CD4-positive, alpha-beta T cell (primary cell): ENCODE measurements around the gene ZMAT5. TPM values are rescaled to one million over a fixed set of nuclear protein-coding genes. Genes with fewer than 3 reads are reported as not detected.

ENCODE experiments used
- ATAC-seq: fragments of 200-7000 bp; cut with Tn5 transposase; one replicate; pipeline ENCODE4 v1.10.0; 2022; ENCODE audit warnings: mild to moderate bottlenecking; ENCODE audit not compliant: poor library complexity
- CTCF ChIA-PET: fragments of 350-600 bp; sonication (Branson Sonifier 250); formaldehyde crosslinking; loops from one replicate; lab custom pipeline; 2021; ENCODE audit warnings: antibody characterized with exemption, inconsistent platforms; lab: Charles Lee
- POLR2A ChIA-PET: fragments of 350-600 bp; sonication (Branson Sonifier 250); formaldehyde crosslinking; loops from one replicate; lab custom pipeline; 2021; ENCODE audit warnings: antibody characterized with exemption, inconsistent platforms; lab: Charles Lee
- DNase-seq, 14 experiments: peaks; one replicate each; pipeline ENCODE4 v3.0.0-alpha.2; 2013 to 2020; ENCODE audit warnings: mixed read lengths in 2 of 14
- H3K27ac ChIP-seq, 2 donors: one replicate each; pipeline versions ENCODE4 v1.5.1 to v1.7.0; 2013; ENCODE audit warnings: low read length in 2 of 2, low read depth in 1 of 2, mild to moderate bottlenecking in 1 of 2
- H3K27me3 ChIP-seq, 2 experiments: 1 replicate in 1 of 2; 2 replicates in 1 of 2; pipeline versions ENCODE4 v1.6.1 to v1.7.0; 2013; ENCODE audit warnings: low read length in 2 of 2, control low read depth in 1 of 2, mild to moderate bottlenecking in 1 of 2, moderate library complexity in 1 of 2; ENCODE audit not compliant: insufficient read depth in 2 of 2, control insufficient read depth in 1 of 2
- H3K36me3 ChIP-seq: one replicate; pipeline ENCODE4 v1.6.1; 2013; ENCODE audit warnings: low read length, control low read depth; ENCODE audit not compliant: insufficient read depth
- H3K4me1 ChIP-seq: one replicate; pipeline ENCODE4 v1.6.1; 2013; ENCODE audit warnings: low read length, control low read depth; ENCODE audit not compliant: insufficient read depth
- H3K4me3 ChIP-seq: one replicate; pipeline ENCODE4 v1.5.1; 2013; ENCODE audit warnings: mild to moderate bottlenecking, low read length, moderate library complexity
- H3K9me3 ChIP-seq, 2 experiments: 1 replicate in 1 of 2; 2 replicates in 1 of 2; pipeline versions ENCODE4 v1.6.1 to v1.7.0; 2013; ENCODE audit warnings: low read length in 2 of 2, mild to moderate bottlenecking in 2 of 2, control low read depth in 1 of 2, moderate library complexity in 1 of 2; ENCODE audit not compliant: control insufficient read depth in 1 of 2, insufficient read depth in 1 of 2
- H3K27ac Mint-ChIP-seq: one replicate; pipeline ENCODE4 v1.8.0; 2020; ENCODE audit warnings: mixed read lengths
- H3K27me3 Mint-ChIP-seq: one replicate; pipeline ENCODE4 v1.8.0; 2021; ENCODE audit warnings: mixed read lengths
- H3K36me3 Mint-ChIP-seq: one replicate; pipeline ENCODE4 v1.8.0; 2021; ENCODE audit warnings: low read depth, mixed read lengths
- H3K4me1 Mint-ChIP-seq: one replicate; pipeline ENCODE4 v1.8.0; 2021; ENCODE audit warnings: low read depth, mixed read lengths
- H3K4me3 Mint-ChIP-seq: one replicate; pipeline ENCODE4 v1.8.0; 2020; ENCODE audit warnings: mild to moderate bottlenecking, mixed read lengths
- H3K9me3 Mint-ChIP-seq: one replicate; pipeline ENCODE4 v1.8.0; 2020; ENCODE audit warnings: mixed read lengths
- intact Hi-C, 2 experiments: fragments of 100-400 bp; cut with DNase I in 1 of 2; cut with micrococcal nuclease in 1 of 2; formaldehyde crosslinking; loops; one replicate each; pipeline versions ENCODE4 v1.15.1 to v1.9.0; 2023 to 2025; cut with DNase I, micrococcal nuclease
- total RNA-seq, 174 experiments: library from RNA in 2 of 174; stranded (reverse) in 2 of 174; gene quantifications; one replicate each; pipeline ENCODE4 v1.2.3 and lab custom pipeline; 2021 to 2026
- TF ChIP-seq, protein P1 (sequence below): fragments of 200-600 bp; IDR thresholded peaks from one replicate; pipeline ENCODE4 v1.8.0; 2022; ENCODE audit warnings: antibody characterized with exemption, mild to moderate bottlenecking

ZMAT5 gene
- total RNA-seq, 2 experiments from 2014 or later = 5.6 to 6.6 TPM

DNA sequence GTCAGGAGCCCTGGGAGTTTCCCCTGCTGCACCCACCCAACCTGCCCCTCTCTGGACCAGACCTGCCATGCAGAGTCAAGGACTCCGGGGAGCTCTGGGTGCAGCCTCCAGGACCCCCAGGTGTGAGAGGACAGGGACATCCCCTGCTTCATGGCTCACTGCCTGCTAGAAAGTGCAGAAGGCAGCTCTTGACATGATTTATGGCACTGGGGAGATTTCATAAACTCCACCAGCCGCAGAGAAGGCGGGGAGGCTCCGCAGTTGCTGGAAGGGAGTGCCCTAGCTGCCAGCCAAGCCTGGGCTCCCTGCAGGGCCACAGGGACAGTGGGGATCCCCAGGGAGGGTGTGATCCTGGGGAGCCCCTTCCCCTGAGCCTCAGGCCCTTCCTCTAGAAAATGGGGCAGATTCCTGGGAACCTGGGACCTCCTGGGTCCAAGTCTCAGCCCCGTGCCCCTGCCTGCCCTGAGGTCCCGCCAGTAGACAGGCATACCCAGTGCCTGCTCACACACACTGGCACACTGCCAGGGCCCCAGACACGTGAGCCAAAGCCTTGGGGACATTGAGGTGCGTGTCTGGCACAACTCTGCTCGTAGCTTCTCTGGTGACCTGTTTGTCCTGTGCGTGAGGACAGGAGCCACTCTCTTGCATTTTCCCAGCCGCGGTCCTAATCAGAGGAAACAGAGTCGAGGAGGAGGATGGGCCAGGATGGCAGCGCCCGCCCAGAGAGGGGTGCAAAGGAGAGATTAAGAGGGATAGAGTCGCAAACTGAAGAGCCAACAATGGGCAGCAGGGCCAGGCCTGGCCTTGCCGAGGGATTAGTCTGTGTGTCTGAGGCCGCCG lies 33.2 kb downstream of the ZMAT5 start:
- Histone ChIP-seq H3K27me3 (no peaks in the 10 kb centered on the region), H3K4me1 (no peaks in the 10 kb centered on the region), H3K9me3 (no peaks in the 10 kb centered on the region), H3K4me3 (no peak overlapping the region), H3K27ac (no peak overlapping the region), H3K36me3 (peaks cover 20% of the 10 kb centered on the region)
- TF ChIP-seq, protein P1, sequence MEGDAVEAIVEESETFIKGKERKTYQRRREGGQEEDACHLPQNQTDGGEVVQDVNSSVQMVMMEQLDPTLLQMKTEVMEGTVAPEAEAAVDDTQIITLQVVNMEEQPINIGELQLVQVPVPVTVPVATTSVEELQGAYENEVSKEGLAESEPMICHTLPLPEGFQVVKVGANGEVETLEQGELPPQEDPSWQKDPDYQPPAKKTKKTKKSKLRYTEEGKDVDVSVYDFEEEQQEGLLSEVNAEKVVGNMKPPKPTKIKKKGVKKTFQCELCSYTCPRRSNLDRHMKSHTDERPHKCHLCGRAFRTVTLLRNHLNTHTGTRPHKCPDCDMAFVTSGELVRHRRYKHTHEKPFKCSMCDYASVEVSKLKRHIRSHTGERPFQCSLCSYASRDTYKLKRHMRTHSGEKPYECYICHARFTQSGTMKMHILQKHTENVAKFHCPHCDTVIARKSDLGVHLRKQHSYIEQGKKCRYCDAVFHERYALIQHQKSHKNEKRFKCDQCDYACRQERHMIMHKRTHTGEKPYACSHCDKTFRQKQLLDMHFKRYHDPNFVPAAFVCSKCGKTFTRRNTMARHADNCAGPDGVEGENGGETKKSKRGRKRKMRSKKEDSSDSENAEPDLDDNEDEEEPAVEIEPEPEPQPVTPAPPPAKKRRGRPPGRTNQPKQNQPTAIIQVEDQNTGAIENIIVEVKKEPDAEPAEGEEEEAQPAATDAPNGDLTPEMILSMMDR = no peak
- H3K4me1 Mint-ChIP-seq = no peaks in the 10 kb centered on the region
- ChIA-PET POLR2A (no interaction called here), CTCF (no interaction called here)
- no peaks in the 10 kb centered on the region for H3K9me3 Mint-ChIP-seq
- no peak overlapping the region for H3K27ac Mint-ChIP-seq
- H3K27me3 Mint-ChIP-seq = no peaks in the 10 kb centered on the region
- intact Hi-C loops = no loop called here
- no peak for DNase-seq
- H3K36me3 Mint-ChIP-seq = peaks cover 26% of the 10 kb centered on the region
- no peak overlapping the region for H3K4me3 Mint-ChIP-seq
- ATAC-seq = no peak

DNA sequence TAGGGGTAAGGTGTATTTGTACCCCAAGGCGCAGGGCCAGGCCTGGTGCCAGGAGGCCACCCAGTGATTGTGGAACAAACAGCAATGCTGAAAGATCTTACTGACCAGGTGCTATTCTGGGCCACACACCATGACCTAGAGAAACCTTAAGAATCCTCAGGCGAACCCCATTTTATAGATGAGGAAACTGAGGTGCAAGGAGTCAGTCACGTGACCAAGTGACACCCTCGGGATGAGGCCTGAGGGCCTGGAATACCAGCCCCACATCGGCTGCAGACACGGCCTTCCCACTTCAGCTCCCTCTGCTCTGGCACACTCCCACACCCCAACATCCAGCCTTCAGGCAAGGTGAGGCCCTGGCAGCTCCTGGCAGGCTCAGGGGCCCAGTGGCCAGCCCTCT lies 33.9 kb downstream of the ZMAT5 start:
- no peak overlapping the region for H3K27ac Mint-ChIP-seq
- H3K9me3 ChIP-seq = no peaks in the 10 kb centered on the region
- ATAC-seq = no peak
- no peaks in the 10 kb centered on the region for H3K27me3 ChIP-seq
- no peak for DNase-seq
- TF ChIP-seq, protein P1 = no peak
- peaks cover 16% of the 10 kb centered on the region for H3K36me3 ChIP-seq
- intact Hi-C loops = no loop called here
- no peak overlapping the region for H3K27ac ChIP-seq
- no peak overlapping the region for H3K4me3 Mint-ChIP-seq
- peaks cover 26% of the 10 kb centered on the region for H3K36me3 Mint-ChIP-seq
- H3K4me1 ChIP-seq = no peaks in the 10 kb centered on the region
- no peak overlapping the region for H3K4me3 ChIP-seq
- H3K9me3 Mint-ChIP-seq = no peaks in the 10 kb centered on the region
- ChIA-PET CTCF (no interaction called here), POLR2A (no interaction called here)
- no peaks in the 10 kb centered on the region for H3K27me3 Mint-ChIP-seq
- no peaks in the 10 kb centered on the region for H3K4me1 Mint-ChIP-seq

DNA sequence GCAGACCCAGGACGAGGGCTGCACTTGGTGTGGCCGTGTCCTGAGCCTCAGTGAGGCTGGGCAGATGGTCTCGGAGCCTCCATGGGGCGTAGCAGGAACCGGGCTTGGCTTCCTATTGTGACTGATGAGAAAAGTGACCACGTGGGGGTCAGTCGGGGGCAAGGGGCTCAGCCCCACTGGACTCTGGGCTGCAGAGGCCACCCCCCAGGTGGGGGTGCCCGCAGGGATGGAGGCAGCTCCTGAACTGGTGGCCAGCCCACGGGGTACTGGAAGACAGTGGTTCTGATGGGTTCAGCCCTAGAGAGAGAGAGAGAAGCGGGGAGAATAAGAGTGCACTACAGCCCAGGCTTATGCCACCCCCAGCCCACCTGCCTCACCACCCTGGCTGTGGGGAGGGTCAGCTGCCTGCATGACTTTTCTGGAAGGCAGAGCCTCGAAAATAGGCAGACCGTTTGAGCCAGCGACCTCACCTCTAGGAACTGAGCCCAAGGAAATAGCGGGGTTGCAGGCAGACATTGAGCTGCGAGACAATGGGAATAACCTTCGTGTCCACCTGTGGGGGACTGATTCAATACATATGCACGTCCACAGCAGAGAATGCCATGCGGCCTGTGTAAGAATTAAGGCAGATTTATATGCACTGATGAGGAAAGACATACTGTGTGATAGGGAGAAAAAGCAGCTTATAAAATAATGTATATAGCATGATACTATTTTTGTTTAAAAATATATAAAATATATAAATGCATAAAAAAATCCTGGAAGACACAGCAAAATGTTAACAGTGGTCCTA lies 35.6 kb downstream of the ZMAT5 start:
- ATAC-seq (no peak), DNase-seq (no peak)
- no peak overlapping the region for H3K4me3 Mint-ChIP-seq
- Histone ChIP-seq H3K9me3 (no peaks in the 10 kb centered on the region), H3K27ac (no peak overlapping the region), H3K4me3 (no peak overlapping the region), H3K36me3 (peaks cover 14% of the 10 kb centered on the region), H3K4me1 (no peaks in the 10 kb centered on the region), H3K27me3 (no peaks in the 10 kb centered on the region)
- H3K27ac Mint-ChIP-seq = no peak overlapping the region
- ChIA-PET POLR2A (no interaction called here), CTCF (no interaction called here)
- no peaks in the 10 kb centered on the region for H3K27me3 Mint-ChIP-seq
- intact Hi-C loops = no loop called here
- H3K4me1 Mint-ChIP-seq = no peaks in the 10 kb centered on the region
- TF ChIP-seq, protein P1 = no peak
- peaks cover 26% of the 10 kb centered on the region for H3K36me3 Mint-ChIP-seq
- no peaks in the 10 kb centered on the region for H3K9me3 Mint-ChIP-seq
